GM23338 (cell line): ENCODE data around the gene LNX1. TPM values are rescaled to one million over a fixed set of nuclear protein-coding genes. Genes with fewer than 3 reads are reported as not detected.

ENCODE experiments used
- ATAC-seq: fragments of 200-7000 bp; cut with Tn5 transposase; 3 replicates; pipeline ENCODE4 v1.9.1; 2020
- DNase-seq: peaks from one replicate; pipeline ENCODE4 v3.0.0-alpha.2; 2015; ENCODE audit warnings: low spot score
- H2AFZ ChIP-seq: fragments of 200-600 bp; sonication (generic); 2 replicates; pipeline ENCODE4 v1.8.0; 2016; ENCODE audit warnings: antibody characterized with exemption, mild to moderate bottlenecking, moderate library complexity
- H3F3A ChIP-seq: fragments of 200-600 bp; sonication (generic); replicated peaks from 2 replicates; pipeline ENCODE4 v1.8.0; 2017; ENCODE audit warnings: antibody characterized with exemption, mixed run types, low read depth
- H3K27ac ChIP-seq: fragments of 200-600 bp; sonication (generic); 2 replicates; pipeline ENCODE4 v1.6.1; 2016; ENCODE audit warnings: low read depth
- H3K27me3 ChIP-seq: fragments of 200-600 bp; sonication (generic); 2 replicates; pipeline ENCODE4 v1.8.0; 2016; ENCODE audit warnings: mild to moderate bottlenecking, mixed run types, moderate library complexity; ENCODE audit not compliant: insufficient read depth
- H3K36me3 ChIP-seq: fragments of 200-600 bp; sonication (generic); 2 replicates; pipeline ENCODE4 v1.8.0; 2016; ENCODE audit warnings: mild to moderate bottlenecking; ENCODE audit not compliant: insufficient read depth
- H3K4me1 ChIP-seq: fragments of 200-600 bp; sonication (generic); 2 replicates; pipeline ENCODE4 v1.8.0; 2016; ENCODE audit warnings: mild to moderate bottlenecking, moderate library complexity; ENCODE audit not compliant: insufficient read depth
- H3K4me2 ChIP-seq: fragments of 200-600 bp; sonication (generic); 2 replicates; pipeline ENCODE4 v1.7.1; 2017; ENCODE audit warnings: mixed run types
- H3K4me3 ChIP-seq: fragments of 200-600 bp; sonication (generic); 2 replicates; pipeline ENCODE4 v1.6.1; 2016; ENCODE audit warnings: mixed run types
- H3K79me2 ChIP-seq: fragments of 200-600 bp; sonication (generic); replicated peaks from 2 replicates; pipeline ENCODE4 v1.8.0; 2017; ENCODE audit warnings: mild to moderate bottlenecking; ENCODE audit not compliant: insufficient read depth
- H3K9me2 ChIP-seq: fragments of 200-600 bp; sonication (generic); 2 replicates; pipeline ENCODE4 v1.8.0; 2017; ENCODE audit not compliant: insufficient read depth
- H4K20me1 ChIP-seq: fragments of 200-600 bp; sonication (generic); replicated peaks from 2 replicates; pipeline ENCODE4 v1.8.0; 2017; ENCODE audit warnings: mild to moderate bottlenecking; ENCODE audit not compliant: insufficient read depth
- H3K27ac Mint-ChIP-seq: 2 replicates; pipeline ENCODE4 v1.8.0; 2020; ENCODE audit warnings: inconsistent platforms, mild to moderate bottlenecking, moderate library complexity, mixed read lengths
- H3K27me3 Mint-ChIP-seq: 3 replicates; pipeline ENCODE4 v1.8.0; 2022; ENCODE audit warnings: low read depth, mild to moderate bottlenecking, moderate library complexity, mixed read lengths, inconsistent platforms; ENCODE audit not compliant: insufficient read depth, poor library complexity
- H3K36me3 Mint-ChIP-seq: 3 replicates; pipeline ENCODE4 v1.8.0; 2021; ENCODE audit warnings: low read depth, mild to moderate bottlenecking, inconsistent platforms, moderate library complexity, mixed read lengths
- H3K4me1 Mint-ChIP-seq: 3 replicates; pipeline ENCODE4 v1.8.0; 2020; ENCODE audit warnings: mild to moderate bottlenecking, inconsistent platforms, mixed read lengths
- H3K4me3 Mint-ChIP-seq: 3 replicates; pipeline ENCODE4 v1.8.0; 2021; ENCODE audit warnings: moderate library complexity, mild to moderate bottlenecking, inconsistent platforms, mixed read lengths
- H3K9me3 Mint-ChIP-seq: 3 replicates; pipeline ENCODE4 v1.8.0; 2020; ENCODE audit warnings: moderate library complexity, mild to moderate bottlenecking, inconsistent platforms, mixed read lengths
- CREB1 ChIP-seq: fragments of 250-450 bp; sonication (Bioruptor Pico); IDR thresholded peaks from 2 replicates; pipeline ENCODE4 v1.5.0; 2020; ENCODE audit warnings: low read depth, mild to moderate bottlenecking, moderate library complexity
- EZH2 ChIP-seq: fragments of 200-600 bp; sonication (generic); IDR thresholded peaks from one replicate; pipeline ENCODE4 v1.8.0; 2017; ENCODE audit warnings: antibody characterized with exemption, mild to moderate bottlenecking, low read depth; ENCODE audit not compliant: unreplicated experiment
- EZH2phosphoT487 ChIP-seq: fragments of 200-600 bp; sonication (generic); IDR thresholded peaks from one replicate; pipeline ENCODE4 v1.8.1; 2018; ENCODE audit warnings: antibody characterized with exemption; ENCODE audit not compliant: unreplicated experiment
- JUNB ChIP-seq: IDR thresholded peaks from one replicate; pipeline ENCODE4 v1.6.1; 2016; ENCODE audit warnings: antibody characterized with exemption; ENCODE audit not compliant: unreplicated experiment
- NANOG ChIP-seq: IDR thresholded peaks from 2 replicates; pipeline ENCODE4 v1.6.1; 2016; ENCODE audit warnings: antibody characterized with exemption, borderline replicate concordance
- POLR2AphosphoS5 ChIP-seq: IDR thresholded peaks from 2 replicates; pipeline ENCODE4 v1.6.1; 2016; ENCODE audit warnings: antibody characterized with exemption, low read depth
- STAT1 ChIP-seq: IDR thresholded peaks from one replicate; pipeline ENCODE4 v1.6.1; 2016; ENCODE audit warnings: antibody characterized with exemption; ENCODE audit not compliant: unreplicated experiment
- ZNF114 ChIP-seq: fragments of 250-450 bp; sonication (Bioruptor Pico); IDR thresholded peaks from 2 replicates; pipeline ENCODE4 v1.5.0; 2020; ENCODE audit warnings: mild to moderate bottlenecking, moderate library complexity
- ZNF331 ChIP-seq: fragments of 250-450 bp; sonication (Bioruptor Pico); IDR thresholded peaks from 2 replicates; pipeline ENCODE4 v1.5.0; 2020; ENCODE audit warnings: low read depth, mild to moderate bottlenecking, moderate library complexity
- polyA plus RNA-seq: library from polyadenylated mRNA; unstranded; fragments of >200 nt; fragmentation: Nextera tagmentation; extraction: Ambion mirVana; gene quantifications from 2 replicates; pipeline ENCODE4 v1.2.1, GENCODE V29; 2016
- total RNA-seq: library from RNA; depleted of rRNA; stranded (reverse); fragments of >200 nt; shearing (Covaris generic); gene quantifications from 2 replicates; pipeline ENCODE4 v1.2.3, GENCODE V29; 2014
- TF ChIP-seq, protein P1 (sequence below), 2 experiments: fragments of 200-600 bp in 1 of 2; sonication (generic) in 1 of 2; conservative IDR thresholded peaks; 2 replicates each; pipeline versions ENCODE4 v1.5.1 to v1.6.1; 2016 to 2017; ENCODE audit warnings: antibody characterized with exemption in 2 of 2, low read depth in 2 of 2, mild to moderate bottlenecking in 2 of 2, moderate library complexity in 1 of 2
- TF ChIP-seq, protein P2 (sequence below): IDR thresholded peaks from 2 replicates; pipeline ENCODE4 v1.6.1; 2016; ENCODE audit warnings: antibody characterized with exemption
- TF ChIP-seq, protein P3 (sequence below): fragments of 250-450 bp; sonication (Bioruptor Pico); IDR thresholded peaks from 2 replicates; pipeline ENCODE4 v1.5.0; 2020; ENCODE audit warnings: mild to moderate bottlenecking, moderate library complexity
- TF ChIP-seq, protein P4 (sequence below): IDR thresholded peaks from one replicate; pipeline ENCODE4 v1.6.1; 2018; ENCODE audit warnings: antibody characterized with exemption; ENCODE audit not compliant: unreplicated experiment

Gene LNX1
- total and polyA plus RNA-seq, 2 experiments from 2014 or later: 5.4 to 6.4 TPM

DNA sequence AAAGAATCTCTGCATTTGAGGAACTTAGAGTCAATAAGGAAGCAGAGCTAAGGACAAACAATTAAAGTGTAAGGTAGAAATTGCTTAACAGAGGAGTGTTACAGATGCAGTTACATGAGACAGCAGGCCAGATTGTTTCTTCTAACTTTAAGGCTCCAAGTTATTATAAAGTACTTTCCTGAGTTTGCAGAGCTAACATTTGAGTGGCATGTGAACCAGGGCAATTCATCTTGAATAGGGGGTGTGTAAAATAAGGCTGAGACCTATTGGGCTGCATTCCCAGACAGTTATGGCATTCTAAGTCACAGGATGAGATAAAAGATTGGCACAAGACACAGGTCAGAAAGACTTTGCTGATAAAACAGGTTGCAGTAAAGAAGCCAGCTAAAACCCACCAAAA, 7.6 kb upstream of the LNX1 start:
- ATAC-seq: no peak
- Histone ChIP-seq H3K79me2 (no peaks in the 10 kb centered on the region), H4K20me1 (no peaks in the 10 kb centered on the region), H3K9me2 (peaks cover 10% of the 10 kb centered on the region; the same call in 1 of the 2 replicates), H3K4me1 (peaks cover 13% of the 10 kb centered on the region; the same call in 1 of the 2 replicates), H2AFZ (no peak overlapping the region), H3K27me3 (no peaks in the 10 kb centered on the region), H3K36me3 (no peaks in the 10 kb centered on the region), H3K4me3 (no peak overlapping the region), H3F3A (no peaks in the 10 kb centered on the region), H3K4me2 (no peak overlapping the region), H3K27ac (no peak overlapping the region)
- Mint-ChIP-seq H3K27me3 (peaks cover 7% of the 10 kb centered on the region), H3K9me3 (no peaks in the 10 kb centered on the region; the same call in 2 of the 3 replicates), H3K36me3 (no peaks in the 10 kb centered on the region), H3K4me1 (peaks cover 35% of the 10 kb centered on the region), H3K27ac (no peak overlapping the region), H3K4me3 (no peak overlapping the region)
- no peak for TF ChIP-seq POLR2AphosphoS5
- TF ChIP-seq EZH2: no peak
- TF ChIP-seq, protein P1, sequence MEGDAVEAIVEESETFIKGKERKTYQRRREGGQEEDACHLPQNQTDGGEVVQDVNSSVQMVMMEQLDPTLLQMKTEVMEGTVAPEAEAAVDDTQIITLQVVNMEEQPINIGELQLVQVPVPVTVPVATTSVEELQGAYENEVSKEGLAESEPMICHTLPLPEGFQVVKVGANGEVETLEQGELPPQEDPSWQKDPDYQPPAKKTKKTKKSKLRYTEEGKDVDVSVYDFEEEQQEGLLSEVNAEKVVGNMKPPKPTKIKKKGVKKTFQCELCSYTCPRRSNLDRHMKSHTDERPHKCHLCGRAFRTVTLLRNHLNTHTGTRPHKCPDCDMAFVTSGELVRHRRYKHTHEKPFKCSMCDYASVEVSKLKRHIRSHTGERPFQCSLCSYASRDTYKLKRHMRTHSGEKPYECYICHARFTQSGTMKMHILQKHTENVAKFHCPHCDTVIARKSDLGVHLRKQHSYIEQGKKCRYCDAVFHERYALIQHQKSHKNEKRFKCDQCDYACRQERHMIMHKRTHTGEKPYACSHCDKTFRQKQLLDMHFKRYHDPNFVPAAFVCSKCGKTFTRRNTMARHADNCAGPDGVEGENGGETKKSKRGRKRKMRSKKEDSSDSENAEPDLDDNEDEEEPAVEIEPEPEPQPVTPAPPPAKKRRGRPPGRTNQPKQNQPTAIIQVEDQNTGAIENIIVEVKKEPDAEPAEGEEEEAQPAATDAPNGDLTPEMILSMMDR (conservative IDR thresholded peaks at IDR 0.05; ENCODE audit: low read depth in 2 of 2): no peak
- no peak for TF ChIP-seq STAT1
- no peak for TF ChIP-seq ZNF114
- TF ChIP-seq, protein P2, sequence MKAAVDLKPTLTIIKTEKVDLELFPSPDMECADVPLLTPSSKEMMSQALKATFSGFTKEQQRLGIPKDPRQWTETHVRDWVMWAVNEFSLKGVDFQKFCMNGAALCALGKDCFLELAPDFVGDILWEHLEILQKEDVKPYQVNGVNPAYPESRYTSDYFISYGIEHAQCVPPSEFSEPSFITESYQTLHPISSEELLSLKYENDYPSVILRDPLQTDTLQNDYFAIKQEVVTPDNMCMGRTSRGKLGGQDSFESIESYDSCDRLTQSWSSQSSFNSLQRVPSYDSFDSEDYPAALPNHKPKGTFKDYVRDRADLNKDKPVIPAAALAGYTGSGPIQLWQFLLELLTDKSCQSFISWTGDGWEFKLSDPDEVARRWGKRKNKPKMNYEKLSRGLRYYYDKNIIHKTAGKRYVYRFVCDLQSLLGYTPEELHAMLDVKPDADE: no peak
- TF ChIP-seq, protein P3, sequence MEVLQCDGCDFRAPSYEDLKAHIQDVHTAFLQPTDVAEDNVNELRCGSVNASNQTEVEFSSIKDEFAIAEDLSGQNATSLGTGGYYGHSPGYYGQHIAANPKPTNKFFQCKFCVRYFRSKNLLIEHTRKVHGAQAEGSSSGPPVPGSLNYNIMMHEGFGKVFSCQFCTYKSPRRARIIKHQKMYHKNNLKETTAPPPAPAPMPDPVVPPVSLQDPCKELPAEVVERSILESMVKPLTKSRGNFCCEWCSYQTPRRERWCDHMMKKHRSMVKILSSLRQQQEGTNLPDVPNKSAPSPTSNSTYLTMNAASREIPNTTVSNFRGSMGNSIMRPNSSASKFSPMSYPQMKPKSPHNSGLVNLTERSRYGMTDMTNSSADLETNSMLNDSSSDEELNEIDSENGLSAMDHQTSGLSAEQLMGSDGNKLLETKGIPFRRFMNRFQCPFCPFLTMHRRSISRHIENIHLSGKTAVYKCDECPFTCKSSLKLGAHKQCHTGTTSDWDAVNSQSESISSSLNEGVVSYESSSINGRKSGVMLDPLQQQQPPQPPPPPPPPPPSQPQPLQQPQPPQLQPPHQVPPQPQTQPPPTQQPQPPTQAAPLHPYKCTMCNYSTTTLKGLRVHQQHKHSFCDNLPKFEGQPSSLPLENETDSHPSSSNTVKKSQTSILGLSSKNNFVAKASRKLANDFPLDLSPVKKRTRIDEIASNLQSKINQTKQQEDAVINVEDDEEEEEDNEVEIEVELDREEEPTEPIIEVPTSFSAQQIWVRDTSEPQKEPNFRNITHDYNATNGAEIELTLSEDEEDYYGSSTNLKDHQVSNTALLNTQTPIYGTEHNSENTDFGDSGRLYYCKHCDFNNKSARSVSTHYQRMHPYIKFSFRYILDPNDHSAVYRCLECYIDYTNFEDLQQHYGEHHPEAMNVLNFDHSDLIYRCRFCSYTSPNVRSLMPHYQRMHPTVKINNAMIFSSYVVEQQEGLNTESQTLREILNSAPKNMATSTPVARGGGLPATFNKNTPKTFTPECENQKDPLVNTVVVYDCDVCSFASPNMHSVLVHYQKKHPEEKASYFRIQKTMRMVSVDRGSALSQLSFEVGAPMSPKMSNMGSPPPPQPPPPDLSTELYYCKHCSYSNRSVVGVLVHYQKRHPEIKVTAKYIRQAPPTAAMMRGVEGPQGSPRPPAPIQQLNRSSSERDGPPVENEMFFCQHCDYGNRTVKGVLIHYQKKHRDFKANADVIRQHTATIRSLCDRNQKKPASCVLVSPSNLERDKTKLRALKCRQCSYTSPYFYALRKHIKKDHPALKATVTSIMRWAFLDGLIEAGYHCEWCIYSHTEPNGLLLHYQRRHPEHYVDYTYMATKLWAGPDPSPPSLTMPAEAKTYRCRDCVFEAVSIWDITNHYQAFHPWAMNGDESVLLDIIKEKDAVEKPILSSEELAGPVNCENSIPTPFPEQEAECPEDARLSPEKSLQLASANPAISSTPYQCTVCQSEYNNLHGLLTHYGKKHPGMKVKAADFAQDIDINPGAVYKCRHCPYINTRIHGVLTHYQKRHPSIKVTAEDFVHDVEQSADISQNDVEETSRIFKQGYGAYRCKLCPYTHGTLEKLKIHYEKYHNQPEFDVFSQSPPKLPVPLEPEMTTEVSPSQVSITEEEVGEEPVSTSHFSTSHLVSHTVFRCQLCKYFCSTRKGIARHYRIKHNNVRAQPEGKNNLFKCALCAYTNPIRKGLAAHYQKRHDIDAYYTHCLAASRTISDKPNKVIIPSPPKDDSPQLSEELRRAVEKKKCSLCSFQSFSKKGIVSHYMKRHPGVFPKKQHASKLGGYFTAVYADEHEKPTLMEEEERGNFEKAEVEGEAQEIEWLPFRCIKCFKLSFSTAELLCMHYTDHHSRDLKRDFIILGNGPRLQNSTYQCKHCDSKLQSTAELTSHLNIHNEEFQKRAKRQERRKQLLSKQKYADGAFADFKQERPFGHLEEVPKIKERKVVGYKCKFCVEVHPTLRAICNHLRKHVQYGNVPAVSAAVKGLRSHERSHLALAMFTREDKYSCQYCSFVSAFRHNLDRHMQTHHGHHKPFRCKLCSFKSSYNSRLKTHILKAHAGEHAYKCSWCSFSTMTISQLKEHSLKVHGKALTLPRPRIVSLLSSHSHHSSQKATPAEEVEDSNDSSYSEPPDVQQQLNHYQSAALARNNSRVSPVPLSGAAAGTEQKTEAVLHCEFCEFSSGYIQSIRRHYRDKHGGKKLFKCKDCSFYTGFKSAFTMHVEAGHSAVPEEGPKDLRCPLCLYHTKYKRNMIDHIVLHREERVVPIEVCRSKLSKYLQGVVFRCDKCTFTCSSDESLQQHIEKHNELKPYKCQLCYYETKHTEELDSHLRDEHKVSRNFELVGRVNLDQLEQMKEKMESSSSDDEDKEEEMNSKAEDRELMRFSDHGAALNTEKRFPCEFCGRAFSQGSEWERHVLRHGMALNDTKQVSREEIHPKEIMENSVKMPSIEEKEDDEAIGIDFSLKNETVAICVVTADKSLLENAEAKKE (CRISPR knock-in tag): no peak
- no peak for TF ChIP-seq CREB1 (CRISPR knock-in tag)
- TF ChIP-seq, protein P4, sequence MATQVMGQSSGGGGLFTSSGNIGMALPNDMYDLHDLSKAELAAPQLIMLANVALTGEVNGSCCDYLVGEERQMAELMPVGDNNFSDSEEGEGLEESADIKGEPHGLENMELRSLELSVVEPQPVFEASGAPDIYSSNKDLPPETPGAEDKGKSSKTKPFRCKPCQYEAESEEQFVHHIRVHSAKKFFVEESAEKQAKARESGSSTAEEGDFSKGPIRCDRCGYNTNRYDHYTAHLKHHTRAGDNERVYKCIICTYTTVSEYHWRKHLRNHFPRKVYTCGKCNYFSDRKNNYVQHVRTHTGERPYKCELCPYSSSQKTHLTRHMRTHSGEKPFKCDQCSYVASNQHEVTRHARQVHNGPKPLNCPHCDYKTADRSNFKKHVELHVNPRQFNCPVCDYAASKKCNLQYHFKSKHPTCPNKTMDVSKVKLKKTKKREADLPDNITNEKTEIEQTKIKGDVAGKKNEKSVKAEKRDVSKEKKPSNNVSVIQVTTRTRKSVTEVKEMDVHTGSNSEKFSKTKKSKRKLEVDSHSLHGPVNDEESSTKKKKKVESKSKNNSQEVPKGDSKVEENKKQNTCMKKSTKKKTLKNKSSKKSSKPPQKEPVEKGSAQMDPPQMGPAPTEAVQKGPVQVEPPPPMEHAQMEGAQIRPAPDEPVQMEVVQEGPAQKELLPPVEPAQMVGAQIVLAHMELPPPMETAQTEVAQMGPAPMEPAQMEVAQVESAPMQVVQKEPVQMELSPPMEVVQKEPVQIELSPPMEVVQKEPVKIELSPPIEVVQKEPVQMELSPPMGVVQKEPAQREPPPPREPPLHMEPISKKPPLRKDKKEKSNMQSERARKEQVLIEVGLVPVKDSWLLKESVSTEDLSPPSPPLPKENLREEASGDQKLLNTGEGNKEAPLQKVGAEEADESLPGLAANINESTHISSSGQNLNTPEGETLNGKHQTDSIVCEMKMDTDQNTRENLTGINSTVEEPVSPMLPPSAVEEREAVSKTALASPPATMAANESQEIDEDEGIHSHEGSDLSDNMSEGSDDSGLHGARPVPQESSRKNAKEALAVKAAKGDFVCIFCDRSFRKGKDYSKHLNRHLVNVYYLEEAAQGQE: no peak
- no peak for TF ChIP-seq NANOG
- no peak for TF ChIP-seq ZNF331 (CRISPR knock-in tag)
- no peak for TF ChIP-seq EZH2phosphoT487
- no peak for TF ChIP-seq JUNB
- DNase-seq: no peak
